Ishikawa (cell line): Measurements from ENCODE around the gene TCEA3.

Source experiments
- RAD21 ChIP-seq: IDR thresholded peaks from 2 replicates; pipeline ENCODE4 v1.6.1; 2012; ENCODE audit warnings: low read depth
- YY1 ChIP-seq: IDR thresholded peaks from 2 replicates; pipeline ENCODE4 v1.6.1; 2012; ENCODE audit warnings: low read depth

GRCh38 chr1:23438545-23438944 is 14.0 kb upstream of the TCEA3 start:
- TF ChIP-seq YY1 (no peak), RAD21 (no peak)
